Endothelial cell (in vitro differentiated cells): ENCODE measurements around the gene ADGB. TPM values are rescaled to one million over a fixed set of nuclear protein-coding genes. Genes with fewer than 3 reads are reported as not detected.
A peak's percentile ranks its signal among the peaks of the same experiment; 100 is the strongest.
"Not testable (repeated sequence)": the region's sequence is repeated elsewhere in the genome, so short reads cannot be mapped to it uniquely, and the experiment has no call there.

ENCODE experiments used
- DNase-seq: peaks from one replicate; pipeline ENCODE4 v3.0.0; 2021; ENCODE audit warnings: low spot score
- H3K27ac Mint-ChIP-seq: one replicate; pipeline ENCODE4 v1.8.0; 2021; ENCODE audit warnings: mixed read lengths, inconsistent platforms; ENCODE audit not compliant: unreplicated experiment
- H3K27me3 Mint-ChIP-seq: one replicate; pipeline ENCODE4 v1.8.0; 2021; ENCODE audit warnings: mild to moderate bottlenecking, moderate library complexity, mixed read lengths, inconsistent platforms; ENCODE audit not compliant: unreplicated experiment
- H3K36me3 Mint-ChIP-seq: one replicate; pipeline ENCODE4 v1.8.0; 2021; ENCODE audit warnings: mild to moderate bottlenecking, low read depth, mixed read lengths, inconsistent platforms; ENCODE audit not compliant: unreplicated experiment
- H3K4me1 Mint-ChIP-seq: one replicate; pipeline ENCODE4 v1.8.0; 2021; ENCODE audit warnings: mild to moderate bottlenecking, mixed read lengths, inconsistent platforms; ENCODE audit not compliant: unreplicated experiment
- H3K4me3 Mint-ChIP-seq: one replicate; pipeline ENCODE4 v1.8.0; 2021; ENCODE audit warnings: mild to moderate bottlenecking, mixed read lengths, inconsistent platforms; ENCODE audit not compliant: unreplicated experiment
- H3K9me3 Mint-ChIP-seq: one replicate; pipeline ENCODE4 v1.8.0; 2021; ENCODE audit warnings: mixed read lengths, inconsistent platforms; ENCODE audit not compliant: unreplicated experiment
- long read RNA-seq: library from polyadenylated mRNA; unstranded; transcript quantifications from one replicate; pipeline ENCODE4 v2.0.0, GENCODE V29; 2020; ENCODE audit not compliant: unreplicated experiment
- total RNA-seq: library from RNA; stranded (reverse); fragmentation: NEBNext Ultra II Directional; extraction: Animal tissue kit (Norgen Biotek cat#: 25700); gene quantifications from one replicate; pipeline ENCODE4 v1.2.1, GENCODE V29; 2021; ENCODE audit not compliant: unreplicated experiment
- TF ChIP-seq, protein P1 (sequence below): fragments of 200-600 bp; sonication (generic); IDR thresholded peaks from one replicate; pipeline ENCODE4 v1.5.0; 2021; ENCODE audit warnings: antibody characterized with exemption; ENCODE audit not compliant: unreplicated experiment

ADGB gene
- total RNA-seq: not detected
- long read RNA-seq: 0 reads

DNA sequence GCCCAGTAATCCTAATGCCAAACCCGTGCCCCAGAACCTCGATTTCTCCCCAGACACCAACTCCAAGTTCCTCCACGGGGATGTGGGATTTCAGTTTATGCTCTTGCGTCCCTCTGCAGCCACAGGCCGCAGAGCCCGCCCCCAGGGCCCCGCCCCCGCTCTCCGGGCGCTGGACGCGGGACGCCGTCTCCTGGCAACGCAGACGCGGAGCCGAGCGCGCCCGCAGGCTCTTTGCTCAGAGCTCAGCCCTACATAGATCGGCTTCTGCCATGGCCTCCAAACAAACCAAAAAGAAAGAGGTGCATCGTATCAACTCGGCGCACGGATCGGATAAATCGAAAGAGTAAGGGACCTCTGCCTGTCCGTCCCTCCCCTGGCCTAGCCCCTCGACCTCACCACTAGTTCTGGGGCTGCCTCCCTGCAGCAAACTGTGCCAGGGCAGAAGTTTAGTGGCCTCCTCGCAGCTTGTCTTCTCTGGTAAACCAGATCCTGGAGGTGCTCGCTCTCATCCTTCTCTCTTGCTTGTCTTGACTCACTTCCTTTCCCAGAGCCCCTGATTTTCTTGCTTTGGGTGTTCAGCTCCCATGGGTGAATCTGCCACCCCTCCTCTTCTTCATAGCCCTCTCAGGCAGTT, at the start of gene ADGB:
ADGB (plus strand) TSS at position 201 of the 634 bp plus-strand sequence; CDS start at position 270, 69 bp downstream.
- TF ChIP-seq, protein P1, sequence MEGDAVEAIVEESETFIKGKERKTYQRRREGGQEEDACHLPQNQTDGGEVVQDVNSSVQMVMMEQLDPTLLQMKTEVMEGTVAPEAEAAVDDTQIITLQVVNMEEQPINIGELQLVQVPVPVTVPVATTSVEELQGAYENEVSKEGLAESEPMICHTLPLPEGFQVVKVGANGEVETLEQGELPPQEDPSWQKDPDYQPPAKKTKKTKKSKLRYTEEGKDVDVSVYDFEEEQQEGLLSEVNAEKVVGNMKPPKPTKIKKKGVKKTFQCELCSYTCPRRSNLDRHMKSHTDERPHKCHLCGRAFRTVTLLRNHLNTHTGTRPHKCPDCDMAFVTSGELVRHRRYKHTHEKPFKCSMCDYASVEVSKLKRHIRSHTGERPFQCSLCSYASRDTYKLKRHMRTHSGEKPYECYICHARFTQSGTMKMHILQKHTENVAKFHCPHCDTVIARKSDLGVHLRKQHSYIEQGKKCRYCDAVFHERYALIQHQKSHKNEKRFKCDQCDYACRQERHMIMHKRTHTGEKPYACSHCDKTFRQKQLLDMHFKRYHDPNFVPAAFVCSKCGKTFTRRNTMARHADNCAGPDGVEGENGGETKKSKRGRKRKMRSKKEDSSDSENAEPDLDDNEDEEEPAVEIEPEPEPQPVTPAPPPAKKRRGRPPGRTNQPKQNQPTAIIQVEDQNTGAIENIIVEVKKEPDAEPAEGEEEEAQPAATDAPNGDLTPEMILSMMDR: no peak
- Mint-ChIP-seq H3K36me3 (no peaks in the 10 kb centered on the region), H3K27me3 (peaks cover 3% of the 10 kb centered on the region), H3K4me3 (peak within 1 kb of the TSS; percentile 86), H3K9me3 (no peaks in the 10 kb centered on the region), H3K4me1 (peaks cover 4% of the 10 kb centered on the region), H3K27ac (peak within 1 kb of the TSS; percentile 21)
- peak; percentile 80 for DNase-seq

DNA sequence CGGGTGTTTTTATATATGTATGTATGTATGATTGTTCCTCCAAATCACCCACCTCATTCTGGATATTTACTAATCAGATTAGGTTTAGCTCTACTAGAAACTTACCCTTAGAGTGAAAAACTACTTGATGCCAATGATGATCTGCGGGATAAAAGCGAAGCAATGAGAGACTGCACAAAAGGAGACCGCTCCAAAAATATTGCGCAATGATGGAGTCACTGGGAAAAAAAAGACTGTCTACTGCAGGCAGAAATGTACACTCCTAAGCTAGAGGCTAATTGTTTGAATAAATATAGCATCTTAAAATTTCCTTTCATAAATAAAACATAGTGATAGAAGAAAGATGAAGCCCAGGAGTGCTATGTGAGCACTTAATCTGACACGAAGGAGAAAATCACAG, 47.9 kb upstream of the ADGB start:
- Mint-ChIP-seq H3K4me3 (peak overlapping the region; percentile 14), H3K4me1 (peaks cover 50% of the 10 kb centered on the region), H3K36me3 (peaks cover 33% of the 10 kb centered on the region), H3K27ac (no peak overlapping the region), H3K27me3 (no peaks in the 10 kb centered on the region), H3K9me3 (no peaks in the 10 kb centered on the region)
- TF ChIP-seq, protein P1: no peak
- DNase-seq: no peak

DNA sequence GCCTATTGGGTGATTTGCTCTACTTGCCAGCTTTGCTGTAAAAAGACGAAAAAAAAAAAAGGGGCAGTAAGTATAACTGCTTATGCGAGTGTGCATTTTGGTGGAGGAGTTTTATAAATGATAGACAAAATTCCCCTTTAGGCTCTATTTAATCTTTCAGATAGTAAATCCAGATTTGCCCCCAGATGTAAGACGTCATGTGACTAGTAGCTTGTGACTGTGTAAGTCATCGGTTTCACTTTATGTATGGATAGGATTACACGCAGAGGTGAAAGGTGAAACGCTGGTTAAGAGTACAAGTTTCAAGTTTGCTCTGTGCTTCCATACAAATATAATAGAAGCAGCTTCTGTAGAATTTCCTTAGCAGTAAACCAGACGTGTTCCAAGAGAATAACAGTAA, 47.2 kb upstream of the ADGB start:
- Mint-ChIP-seq H3K27ac (no peak overlapping the region), H3K9me3 (no peaks in the 10 kb centered on the region), H3K4me1 (peaks cover 49% of the 10 kb centered on the region), H3K36me3 (peaks cover 33% of the 10 kb centered on the region), H3K4me3 (peak overlapping the region; percentile 42), H3K27me3 (no peaks in the 10 kb centered on the region)
- TF ChIP-seq, protein P1: no peak
- no peak for DNase-seq

DNA sequence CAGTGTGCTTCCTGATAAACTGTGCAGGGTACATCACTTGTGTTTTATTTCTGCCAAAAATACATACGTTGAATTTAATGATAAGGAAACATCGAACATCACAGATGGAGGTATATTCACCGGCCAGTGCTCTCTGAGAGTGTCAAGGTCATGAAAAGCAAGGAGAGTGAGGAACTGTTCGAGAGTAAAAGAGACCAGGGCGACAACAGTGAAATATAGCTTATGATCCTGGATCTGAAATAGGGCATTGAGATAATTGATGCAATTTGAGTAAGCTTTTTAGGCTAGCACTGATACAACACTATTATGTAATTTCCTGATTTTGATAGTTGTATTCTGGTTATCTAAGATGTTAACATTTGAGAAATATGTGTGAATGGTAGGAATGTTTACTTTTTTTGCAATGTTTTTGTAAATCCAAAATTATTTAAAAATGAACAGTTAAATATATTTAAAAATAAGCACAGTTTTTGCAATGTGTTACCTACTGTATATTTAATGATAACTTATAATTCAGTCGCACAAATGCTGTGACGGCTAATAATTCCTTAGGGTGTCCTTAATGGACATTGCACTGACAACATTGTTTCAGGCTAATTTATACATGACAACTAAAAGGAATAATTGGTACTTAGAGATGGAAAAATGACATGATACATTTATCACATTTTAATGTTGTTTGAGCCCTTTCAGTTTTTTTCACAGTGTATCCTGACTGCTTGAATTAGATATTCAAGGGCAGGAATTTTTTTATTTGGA, 45.2 kb upstream of the ADGB start:
- peaks cover 35% of the 10 kb centered on the region for H3K4me1 Mint-ChIP-seq
- DNase-seq: no peak
- no peak overlapping the region for H3K4me3 Mint-ChIP-seq
- H3K36me3 Mint-ChIP-seq: peaks cover 33% of the 10 kb centered on the region
- TF ChIP-seq, protein P1: no peak
- no peaks in the 10 kb centered on the region for H3K9me3 Mint-ChIP-seq
- no peaks in the 10 kb centered on the region for H3K27me3 Mint-ChIP-seq
- H3K27ac Mint-ChIP-seq: no peak overlapping the region

DNA sequence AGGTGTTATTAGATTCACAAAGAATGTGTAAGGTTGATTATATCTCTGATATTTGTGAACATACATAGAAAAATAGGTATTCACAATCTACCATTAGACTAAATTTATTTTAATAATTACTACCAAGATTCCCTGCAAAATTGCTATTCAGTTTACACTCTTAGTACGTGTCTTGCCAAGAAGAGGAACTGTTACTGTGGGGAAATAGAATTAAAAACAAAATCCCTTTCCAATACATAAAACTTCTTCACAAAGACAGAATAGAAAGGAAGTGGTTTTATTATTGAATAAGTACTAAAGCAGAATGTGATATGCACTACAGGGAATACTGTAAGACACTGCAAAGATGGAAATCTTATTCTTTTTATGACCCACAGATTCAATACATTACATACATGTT, 38.2 kb upstream of the ADGB start:
- Mint-ChIP-seq H3K36me3 (no peaks in the 10 kb centered on the region), H3K27me3 (no peaks in the 10 kb centered on the region), H3K4me3 (no peak overlapping the region), H3K9me3 (no peaks in the 10 kb centered on the region), H3K27ac (no peak overlapping the region), H3K4me1 (peaks cover 8% of the 10 kb centered on the region)
- TF ChIP-seq, protein P1: no peak
- DNase-seq: no peak

DNA sequence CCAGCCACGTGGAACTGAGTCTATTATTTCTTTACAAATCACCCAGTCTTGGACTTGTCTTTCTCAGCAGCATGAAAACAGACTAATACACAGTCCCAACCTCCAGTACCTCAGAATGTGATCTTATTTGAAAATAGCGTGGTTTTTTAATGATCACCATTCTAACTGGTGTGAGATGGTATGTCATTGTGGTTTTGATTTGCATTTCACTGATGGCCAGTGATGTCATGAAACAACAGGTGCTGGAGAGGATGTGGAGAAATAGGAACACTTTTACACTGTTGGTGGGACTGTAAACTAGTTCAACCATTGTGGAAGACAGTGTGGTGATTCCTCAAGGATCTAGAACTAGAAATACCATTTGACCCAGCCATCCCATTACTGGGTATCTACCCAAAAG, 32.1 kb upstream of the ADGB start:
- H3K36me3 Mint-ChIP-seq, H3K27ac Mint-ChIP-seq, DNase-seq, H3K9me3 Mint-ChIP-seq, H3K27me3 Mint-ChIP-seq, H3K4me1 Mint-ChIP-seq, H3K4me3 Mint-ChIP-seq: not testable (repeated sequence)

DNA sequence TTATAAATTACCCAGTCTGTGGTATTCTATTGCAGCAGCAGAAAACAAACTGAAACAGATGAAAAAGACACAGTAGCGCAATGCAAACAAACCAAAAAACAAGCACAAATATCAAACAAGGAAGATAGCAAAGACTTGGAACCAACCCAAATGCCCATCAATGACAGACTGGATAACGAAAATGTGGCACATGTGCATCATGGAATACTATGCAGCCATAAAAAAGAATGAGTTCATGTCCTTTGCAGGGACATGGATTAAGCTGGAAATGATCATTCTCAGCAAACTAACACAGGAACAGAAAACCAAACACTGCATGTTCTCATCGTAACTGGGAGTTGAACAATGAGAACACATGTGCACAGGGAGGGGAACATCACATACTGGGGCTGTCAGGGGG, 30.2 kb upstream of the ADGB start:
- H3K36me3 Mint-ChIP-seq, H3K27me3 Mint-ChIP-seq, H3K27ac Mint-ChIP-seq, H3K4me1 Mint-ChIP-seq, H3K4me3 Mint-ChIP-seq, H3K9me3 Mint-ChIP-seq, DNase-seq: not testable (repeated sequence)
